H1 (cell line): Measurements from ENCODE around the gene NEUROD1. TPM values are rescaled to one million over a fixed set of nuclear protein-coding genes. Genes with fewer than 3 reads are reported as not detected.

Experiments used
- BRCA1 ChIP-seq: IDR thresholded peaks from 2 replicates; pipeline ENCODE4 v1.6.1; 2012; ENCODE audit warnings: low read depth, low read length, improper control_type of control experiment
- KDM5A ChIP-seq: fragments of 200-600 bp; IDR thresholded peaks from 2 replicates; pipeline ENCODE4 v1.7.1; 2012; ENCODE audit warnings: mild to moderate bottlenecking, low read length, inconsistent platforms, mixed read lengths
- POLR2AphosphoS5 ChIP-seq: IDR thresholded peaks from 2 replicates; pipeline ENCODE4 v1.6.1; 2011; ENCODE audit warnings: low read depth, low read length
- polyA plus RNA-seq, 7 experiments: library from polyadenylated mRNA; depleted of rRNA in 3 of 7; stranded (reverse) in 5 of 7; unstranded in 2 of 7; fragments of >200 nt in 5 of 7; fragments of 200-250 nt in 2 of 7; gene quantifications; 1 replicate in 5 of 7; 2 replicates in 1 of 7; 4 replicates in 1 of 7; pipeline versions ENCODE4 v1.2.1 to v1.2.3, GENCODE V29; 2011 to 2013; ENCODE audit warnings: missing spikeins in 2 of 7, mixed read lengths in 2 of 7
- total RNA-seq: library from RNA; stranded (reverse); fragmentation: NEBNext Ultra II Directional; extraction: Animal tissue kit (Norgen Biotek cat#: 25700); gene quantifications from 2 replicates; pipeline ENCODE4 v1.2.1, GENCODE V29; 2021

Gene NEUROD1
- total and polyA plus RNA-seq, 2 of the 8 experiments (the other 6 are each of a cell fraction or from before 2014, with no cell fraction given): 0.08 TPM; not detected in 1

DNA sequence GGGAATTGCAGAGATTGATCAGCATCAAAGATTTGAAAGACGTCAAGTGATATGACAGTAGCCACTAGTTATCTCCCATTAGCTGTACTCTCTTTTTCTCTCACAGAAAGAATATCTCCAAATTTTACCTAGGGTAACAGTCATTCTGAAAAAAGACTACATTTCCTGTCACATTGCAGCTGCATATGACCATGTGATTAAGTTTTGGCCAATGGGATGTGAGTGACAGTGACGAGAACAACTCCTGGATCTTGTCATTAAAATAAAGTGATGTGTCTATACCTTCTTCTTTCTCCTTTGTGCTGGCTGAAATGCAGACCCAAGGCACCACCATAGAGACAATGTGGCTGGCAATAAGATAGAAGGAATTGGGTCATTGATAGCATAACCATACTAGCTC, 10.5 kb upstream of the NEUROD1 start (continued):
- TF ChIP-seq BRCA1 (no peak), POLR2AphosphoS5 (no peak), KDM5A (no peak)
